H54 (cell line): ENCODE measurements around the gene FAM43B.

Experiments
- DNase-seq: peaks from one replicate; pipeline ENCODE4 v3.0.0; 2011; ENCODE audit warnings: low spot score, mixed read lengths; ENCODE audit not compliant: insufficient read length
- FAIRE-seq: peaks from 3 replicates; lab custom pipeline; 2011; peaks lifted over from hg19 to GRCh38; lab: Jason Lieb, UNC
- POLR2A ChIP-seq: IDR thresholded peaks from 2 replicates; pipeline ENCODE4 v1.6.1; 2011; ENCODE audit warnings: low read depth, mild to moderate bottlenecking, low read length

FAM43B gene

DNA sequence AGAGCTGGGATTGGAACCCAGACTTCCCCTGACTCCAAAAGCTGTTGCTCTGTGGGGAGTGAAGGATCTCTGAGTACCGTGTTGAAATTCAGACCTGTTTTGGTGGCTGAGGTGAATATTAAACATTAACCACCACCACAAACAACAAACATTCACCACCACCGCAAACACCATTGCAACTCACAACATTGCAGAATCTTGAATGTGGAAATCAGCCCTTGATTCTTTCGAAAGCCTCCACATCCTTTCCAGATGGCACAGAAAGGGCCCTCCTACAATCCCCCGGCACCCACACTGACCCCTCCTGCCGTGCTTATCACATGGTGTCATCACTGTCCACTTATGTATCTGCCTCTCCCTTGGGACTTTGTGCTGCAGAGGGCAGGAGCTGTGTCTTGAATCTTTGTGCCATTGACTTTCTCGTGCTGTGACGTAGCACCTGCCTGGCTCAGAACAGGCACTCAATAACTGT is 38.0 kb downstream of the FAM43B start:
- no peak for FAIRE-seq
- DNase-seq = no peak
- no peak for TF ChIP-seq POLR2A

DNA sequence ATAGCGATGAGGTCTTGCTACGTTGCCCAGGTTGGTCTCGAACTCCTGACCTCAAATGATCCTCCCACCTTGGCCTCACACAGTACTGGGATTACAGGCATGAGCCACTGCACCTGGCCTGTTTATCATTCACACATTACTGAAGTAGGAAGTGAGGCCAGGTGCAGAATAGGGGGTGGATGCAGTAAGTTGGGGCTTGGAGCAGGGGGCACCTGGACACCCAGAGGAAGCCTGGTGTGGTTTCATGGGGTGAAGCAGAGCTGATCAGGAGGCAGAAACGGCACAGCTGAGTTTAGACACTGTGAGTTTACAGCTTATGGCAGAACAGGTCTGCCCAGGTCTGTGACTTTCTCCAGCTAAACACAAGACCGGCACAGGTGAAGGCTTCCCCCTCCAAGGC is 41.4 kb downstream of the FAM43B start:
- FAIRE-seq = no peak
- no peak for TF ChIP-seq POLR2A
- no peak for DNase-seq

DNA sequence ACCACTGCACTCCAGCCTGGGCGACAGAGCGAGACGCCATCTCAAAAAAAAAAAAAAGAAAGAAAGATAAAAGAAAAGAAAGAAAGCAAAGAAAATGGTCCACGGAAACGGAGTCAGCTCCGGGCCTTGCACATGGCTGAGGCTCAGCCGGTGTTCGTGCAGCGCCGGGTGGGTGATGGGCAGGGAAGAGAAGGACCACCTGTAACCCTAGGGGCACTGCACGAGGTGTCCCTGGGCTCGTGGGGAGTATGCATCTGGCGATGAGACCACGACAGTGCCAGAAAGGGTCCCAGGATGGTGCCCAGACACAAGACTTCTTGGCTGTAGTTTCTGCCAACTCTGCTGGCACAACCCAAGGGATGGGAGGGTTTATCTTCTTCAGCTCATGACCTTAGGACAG is 42.4 kb downstream of the FAM43B start:
- no peak for DNase-seq
- no peak for TF ChIP-seq POLR2A
- FAIRE-seq = no peak

DNA sequence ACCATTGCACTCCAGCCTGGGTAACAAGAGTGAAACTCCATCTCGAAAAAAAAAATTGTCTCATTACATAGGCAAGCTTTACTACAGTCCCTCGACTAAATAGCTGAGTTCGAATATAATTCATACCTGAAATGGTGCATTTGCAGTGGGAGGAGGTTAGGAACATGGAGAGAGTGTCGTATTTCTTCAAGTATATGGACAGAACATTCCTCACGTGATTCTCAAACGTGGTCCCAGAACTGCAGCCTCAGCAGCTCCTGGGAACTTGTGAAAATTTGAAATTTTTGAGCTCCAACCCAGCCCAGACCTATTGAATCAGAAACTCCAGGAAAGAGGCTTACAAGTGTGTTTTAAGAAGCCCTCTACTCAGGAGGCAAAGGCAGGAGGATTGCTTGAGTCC is 43.7 kb downstream of the FAM43B start:
- TF ChIP-seq POLR2A = no peak
- DNase-seq (no peak), FAIRE-seq (no peak)

DNA sequence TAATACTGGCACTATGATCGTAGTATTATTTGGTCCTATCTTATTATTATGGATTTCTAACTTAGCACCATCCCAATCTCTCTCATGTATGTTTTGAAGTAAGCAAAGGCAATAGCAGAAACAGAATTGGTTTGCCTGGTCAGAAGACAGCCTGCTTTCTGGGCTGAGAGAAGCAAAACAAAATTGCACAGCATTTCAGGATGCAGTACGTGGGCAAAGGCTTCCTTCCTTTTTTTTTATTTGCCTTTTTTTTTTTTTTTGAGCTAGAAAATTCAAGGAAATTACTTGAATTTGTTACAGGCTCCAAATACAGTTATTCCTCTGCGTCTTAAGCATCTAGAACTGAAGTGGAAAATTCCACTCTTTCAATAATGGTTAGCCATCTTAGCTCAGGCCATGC is 45.3 kb downstream of the FAM43B start:
- DNase-seq = no peak
- FAIRE-seq = no peak
- no peak for TF ChIP-seq POLR2A

DNA sequence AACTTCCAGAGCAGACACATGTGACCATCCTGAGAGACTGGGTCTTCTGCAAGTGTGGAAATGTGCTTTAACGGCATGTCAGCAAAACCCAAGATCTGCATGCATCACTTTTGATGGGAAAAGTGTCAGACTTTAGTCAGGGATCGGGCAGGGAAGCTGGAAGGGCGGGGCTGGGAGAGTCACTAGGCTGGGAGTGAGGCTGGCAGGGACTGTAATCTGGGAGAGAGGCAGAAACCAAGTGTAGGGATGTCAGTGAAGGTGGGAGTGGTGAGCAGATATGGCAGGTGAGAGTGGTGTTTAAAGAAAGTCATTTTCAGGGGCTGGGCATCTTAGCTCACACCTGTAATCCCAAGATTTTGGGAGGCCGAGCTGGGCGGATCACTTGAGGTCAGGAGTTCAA is 47.8 kb downstream of the FAM43B start:
- TF ChIP-seq POLR2A = no peak
- no peak for DNase-seq
- no peak for FAIRE-seq

DNA sequence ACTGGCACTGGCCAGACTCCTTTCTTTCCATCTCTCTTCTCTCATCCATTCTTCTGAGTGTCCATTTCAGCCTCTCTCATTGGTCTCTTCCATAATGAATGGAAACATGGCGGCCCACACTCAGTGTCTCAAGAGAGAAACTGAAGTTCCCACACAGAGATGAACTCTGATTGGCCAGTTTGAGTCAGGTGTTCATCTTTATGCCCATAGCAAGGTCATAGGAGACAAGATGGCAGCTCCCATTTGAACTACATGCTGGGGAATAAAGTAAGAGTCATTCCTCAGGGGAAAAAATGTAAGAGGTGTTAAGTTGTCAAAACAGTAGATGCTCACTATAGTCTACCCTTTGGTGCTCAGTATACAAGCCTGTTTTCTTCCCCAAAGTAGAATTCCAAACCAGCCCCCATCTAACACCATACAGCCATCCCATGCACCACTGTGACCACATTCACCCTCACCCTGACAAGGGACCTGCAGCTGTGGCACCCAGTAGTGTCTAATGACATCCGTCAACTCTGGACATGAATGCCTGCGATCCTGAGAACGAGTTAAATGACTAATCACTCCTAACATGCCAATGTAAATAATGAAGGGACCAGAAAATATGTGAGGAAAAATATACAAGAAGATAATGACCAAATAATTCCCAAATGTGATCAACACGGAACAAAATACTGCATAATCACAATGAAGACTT is 48.9 kb downstream of the FAM43B start:
- no peak for TF ChIP-seq POLR2A

DNA sequence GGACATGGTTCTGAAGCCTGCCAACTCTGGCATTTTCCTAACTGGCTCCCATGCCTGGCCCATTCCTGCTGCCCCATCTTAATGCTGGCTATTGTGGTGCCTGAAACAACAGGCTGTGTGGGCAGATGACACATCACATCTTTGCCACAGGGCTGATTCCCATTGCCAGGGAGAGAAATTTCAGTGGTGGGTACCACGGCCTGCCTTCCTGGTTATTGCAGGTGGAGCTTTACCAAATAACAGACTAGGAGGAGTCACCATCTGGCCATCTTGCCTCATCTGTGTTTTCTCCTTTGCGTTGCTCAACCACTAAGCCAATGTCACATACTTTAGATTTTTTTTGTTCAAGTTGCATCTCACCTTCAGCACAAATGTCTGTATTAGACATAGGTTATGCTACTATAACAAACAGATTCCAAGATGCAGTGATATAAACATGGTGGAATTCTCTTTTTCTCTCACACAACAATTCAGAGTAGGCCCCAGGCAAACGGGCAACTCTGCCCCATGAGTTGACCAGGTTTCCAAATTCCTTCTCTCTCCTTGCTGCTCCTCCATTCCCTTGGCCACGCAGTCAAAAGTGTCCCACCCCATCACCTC is 50.6 kb downstream of the FAM43B start:
- no peak for TF ChIP-seq POLR2A
- FAIRE-seq (no peak), DNase-seq (no peak)

More for the DNA sequence above, 48.9 kb downstream of the FAM43B start:
- FAIRE-seq = no peak
- no peak for DNase-seq

DNA sequence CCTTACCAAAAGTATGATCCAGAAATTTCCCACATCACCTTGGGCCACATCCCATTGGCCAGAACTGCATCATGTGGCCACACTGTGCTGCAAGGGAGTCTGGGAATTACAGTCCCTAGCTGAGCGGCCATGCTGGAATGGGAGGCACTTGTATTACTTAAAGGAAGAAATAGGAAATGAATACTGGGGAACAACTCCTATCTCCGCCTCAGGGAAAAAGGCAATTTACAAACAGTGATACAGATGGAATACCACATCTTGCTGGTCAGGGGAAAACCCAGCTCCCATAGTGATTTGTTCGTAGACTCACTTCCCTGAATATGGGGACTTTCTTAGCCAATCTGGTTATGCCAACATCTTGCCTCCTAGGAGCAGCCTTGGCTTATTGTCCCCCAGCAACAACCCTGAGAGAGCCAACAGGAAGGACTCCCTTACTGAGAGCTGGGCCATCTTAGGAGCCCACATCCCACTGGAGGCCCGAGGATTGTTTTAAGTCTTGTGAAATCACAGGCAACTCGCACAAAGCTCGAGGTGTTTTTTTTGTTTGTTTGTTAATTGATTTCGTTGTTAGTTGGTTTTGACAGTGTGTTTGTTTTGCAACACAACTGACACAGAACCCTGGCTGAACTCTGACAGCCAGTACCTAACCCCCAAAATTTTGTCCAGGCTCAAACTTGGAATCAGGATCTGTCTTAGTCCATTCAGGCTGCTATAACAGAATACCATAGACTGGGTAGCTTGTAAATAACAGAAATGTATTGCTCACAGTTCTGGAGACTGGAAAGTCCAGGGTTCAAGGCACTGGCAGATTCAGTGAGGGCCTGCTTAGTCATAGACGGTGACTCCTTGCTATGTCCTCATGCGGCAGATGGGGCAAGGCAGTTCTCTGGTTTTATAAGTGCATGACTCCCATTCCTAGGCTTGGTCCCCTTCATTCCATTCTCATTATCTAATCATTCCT is 51.4 kb downstream of the FAM43B start:
- DNase-seq = peak; percentile 47
- FAIRE-seq = peak; percentile 74
- TF ChIP-seq POLR2A = no peak
